HCT116 (cell line): Measurements from ENCODE around the gene SLC12A7. TPM values are rescaled to one million over a fixed set of nuclear protein-coding genes. Genes with fewer than 3 reads are reported as not detected.

Experiments
- ATAC-seq: fragments of 200-7000 bp; cut with Tn5 transposase; 2 replicates; pipeline ENCODE4 v1.9.1; 2020; ENCODE audit warnings: mild to moderate bottlenecking, moderate library complexity
- BruUV-seq: library from RNA; stranded (reverse); fragments of 400-500 nt; replicated peaks from 2 replicates; lab custom pipeline; 2021; lab: Mats Ljungman, UMichigan
- CTCF ChIA-PET: fragments of 300-600 bp; sonication (Branson Sonifier 250); formaldehyde crosslinking; loops from one replicate; lab custom pipeline; 2021; ENCODE audit warnings: antibody characterized with exemption; lab: Charles Lee
- POLR2A ChIA-PET: fragments of 300-600, 350-600 bp; sonication (Branson Sonifier 250); formaldehyde crosslinking; loops from one replicate; lab custom pipeline; 2021; ENCODE audit warnings: antibody characterized with exemption; lab: Charles Lee
- RAD21 ChIA-PET, 2 experiments: fragments of 300-600 bp; sonication (Branson Sonifier 250); formaldehyde crosslinking; loops; one replicate each; lab custom pipeline; 2023; ENCODE audit warnings: low total read pairs in 2 of 2; ENCODE audit not compliant: uncharacterized antibody in 2 of 2, unreplicated experiment in 2 of 2, low non-redundant PET in 1 of 2; lab: Charles Lee
- DNase-seq: peaks from one replicate; pipeline ENCODE4 v3.0.0-alpha.2; 2010; ENCODE audit warnings: low read depth, low spot score
- H2AFZ ChIP-seq: fragments of 200-600 bp; shearing (Covaris generic), sonication (generic); 2 replicates; pipeline ENCODE4 v1.6.1; 2017; ENCODE audit warnings: low read depth, mixed run types, mixed read lengths, antibody characterized with exemption, low read length; ENCODE audit not compliant: poor library complexity, severe bottlenecking
- H3K27ac ChIP-seq: 2 replicates; pipeline ENCODE4 v1.5.1; 2012; ENCODE audit warnings: low read depth, low read length
- H3K27me3 ChIP-seq: fragments of 200-600 bp; sonication (generic); 2 replicates; pipeline ENCODE4 v1.6.1; 2016; ENCODE audit warnings: mixed run types, low read length, mixed read lengths; ENCODE audit not compliant: insufficient read depth
- H3K36me3 ChIP-seq, 2 experiments: fragments of 200-500 bp in 1 of 2; fragments of 200-600 bp in 1 of 2; sonication (Bioruptor generic) in 1 of 2; sonication (generic) in 1 of 2; 2 replicates each; pipeline versions ENCODE4 v1.5.1 to v1.6.1; 2014 to 2016; ENCODE audit warnings: low read length in 2 of 2, inconsistent platforms in 1 of 2, mixed read lengths in 1 of 2, mixed run types in 1 of 2; ENCODE audit not compliant: insufficient read depth in 2 of 2, control insufficient read depth in 1 of 2
- H3K4me1 ChIP-seq, 2 experiments: fragments of 200-600 bp in 1 of 2; sonication (generic) in 1 of 2; 2 replicates each; pipeline versions ENCODE4 v1.5.1 to v1.6.1; 2012 to 2017; ENCODE audit warnings: low read length in 2 of 2, inconsistent platforms in 1 of 2, mild to moderate bottlenecking in 1 of 2, mixed read lengths in 1 of 2, mixed run types in 1 of 2, moderate library complexity in 1 of 2; ENCODE audit not compliant: insufficient read depth in 2 of 2, control insufficient read depth in 1 of 2
- H3K4me2 ChIP-seq: fragments of 200-600 bp; sonication (generic); 2 replicates; pipeline ENCODE4 v1.6.1; 2017; ENCODE audit warnings: mixed run types, low read length, mixed read lengths
- H3K4me3 ChIP-seq, 2 experiments: fragments of 200-600 bp in 1 of 2; sonication (generic) in 1 of 2; replicated peaks in 1 of 2; 2 replicates each; pipeline ENCODE4 v1.5.1; 2011 to 2016; ENCODE audit warnings: low read length in 2 of 2, control low read depth in 1 of 2, low read depth in 1 of 2, mild to moderate bottlenecking in 1 of 2, mixed read lengths in 1 of 2, mixed run types in 1 of 2
- H3K79me2 ChIP-seq: fragments of 200-600 bp; sonication (generic); 2 replicates; pipeline ENCODE4 v1.6.1; 2017; ENCODE audit warnings: mild to moderate bottlenecking, mixed run types, low read length, moderate library complexity, mixed read lengths; ENCODE audit not compliant: insufficient read depth
- H3K9ac ChIP-seq: fragments of 200-600 bp; sonication (generic); 2 replicates; pipeline ENCODE4 v1.6.1; 2016; ENCODE audit warnings: low read length, mixed read lengths
- H3K9me2 ChIP-seq: fragments of 200-600 bp; sonication (generic), shearing (Covaris generic); 2 replicates; pipeline ENCODE4 v1.6.1; 2017; ENCODE audit warnings: mixed run types, mild to moderate bottlenecking, moderate library complexity; ENCODE audit not compliant: insufficient read depth
- H3K9me3 ChIP-seq, 2 experiments: fragments of 200-500 bp in 1 of 2; fragments of 200-600 bp in 1 of 2; sonication (Bioruptor generic) in 1 of 2; sonication (generic) in 1 of 2; 2 replicates each; pipeline ENCODE4 v1.6.1; 2014 to 2017; ENCODE audit warnings: low read length in 2 of 2, mixed read lengths in 2 of 2, inconsistent platforms in 1 of 2, low read depth in 1 of 2, mild to moderate bottlenecking in 1 of 2, mixed run types in 1 of 2, moderate library complexity in 1 of 2; ENCODE audit not compliant: control insufficient read depth in 1 of 2, insufficient read depth in 1 of 2
- H4K20me1 ChIP-seq: fragments of 200-600 bp; sonication (generic), shearing (Covaris generic); 2 replicates; pipeline ENCODE4 v1.6.1; 2017; ENCODE audit warnings: mixed run types, mild to moderate bottlenecking, moderate library complexity; ENCODE audit not compliant: insufficient read depth
- CBX3 ChIP-seq: IDR thresholded peaks from 2 replicates; pipeline ENCODE4 v1.6.1; 2012; ENCODE audit warnings: low read depth
- CEBPB ChIP-seq: IDR thresholded peaks from 2 replicates; pipeline ENCODE4 v1.6.1; 2012; ENCODE audit warnings: low read depth
- EGR1 ChIP-seq: IDR thresholded peaks from 2 replicates; pipeline ENCODE4 v1.6.1; 2012; ENCODE audit warnings: low read depth
- ELF1 ChIP-seq: IDR thresholded peaks from 2 replicates; pipeline ENCODE4 v1.6.1; 2012; ENCODE audit warnings: low read depth, borderline replicate concordance
- EZH2 ChIP-seq: fragments of 200-600 bp; sonication (generic); IDR thresholded peaks from 2 replicates; pipeline ENCODE4 v1.6.1; 2017; ENCODE audit warnings: antibody characterized with exemption, mixed run types
- FOSL1 ChIP-seq: IDR thresholded peaks from 2 replicates; pipeline ENCODE4 v1.6.1; 2012; ENCODE audit warnings: low read depth
- JUND ChIP-seq: IDR thresholded peaks from 2 replicates; pipeline ENCODE4 v1.6.1; 2012
- POLR2A ChIP-seq: IDR thresholded peaks from 2 replicates; pipeline ENCODE4 v1.7.0; 2011; ENCODE audit warnings: borderline replicate concordance; ENCODE audit not compliant: insufficient read depth, insufficient read length; ENCODE audit errors: extremely low read depth
- POLR2AphosphoS5 ChIP-seq: IDR thresholded peaks from 2 replicates; pipeline ENCODE4 v1.6.1; 2011; ENCODE audit warnings: mild to moderate bottlenecking, low read depth, low read length, moderate library complexity
- RAD21 ChIP-seq: IDR thresholded peaks from 2 replicates; pipeline ENCODE4 v1.6.1; 2012; ENCODE audit warnings: low read depth, mild to moderate bottlenecking
- SP1 ChIP-seq: IDR thresholded peaks from 2 replicates; pipeline ENCODE4 v1.6.1; 2012; ENCODE audit warnings: low read depth
- SRF ChIP-seq: IDR thresholded peaks from 2 replicates; pipeline ENCODE4 v1.6.1; 2012; ENCODE audit warnings: low read depth
- TCF7L2 ChIP-seq: IDR thresholded peaks from 2 replicates; pipeline ENCODE4 v1.7.0; 2011; ENCODE audit warnings: borderline replicate concordance, inconsistent platforms; ENCODE audit not compliant: insufficient read depth, insufficient read length; ENCODE audit errors: extremely low read depth
- YY1 ChIP-seq: IDR thresholded peaks from 2 replicates; pipeline ENCODE4 v1.6.1; 2011; ENCODE audit warnings: low read length, low read depth, moderate library complexity, mild to moderate bottlenecking; ENCODE audit not compliant: insufficient replicate concordance; ENCODE audit errors: extremely low read depth
- ZFX ChIP-seq: fragments of 450-650 bp; IDR thresholded peaks from 2 replicates; pipeline ENCODE4 v1.6.1; 2017
- ZNF274 ChIP-seq: fragments of 200-500 bp; sonication (Bioruptor generic); IDR thresholded peaks from 2 replicates; pipeline ENCODE4 v1.6.1; 2014; ENCODE audit warnings: mild to moderate bottlenecking, low read depth, low read length, inconsistent platforms
- intact Hi-C: fragments of 100-400 bp; cut with micrococcal nuclease; formaldehyde crosslinking; loops from 2 replicates; pipeline ENCODE4 v1.10.0; 2022
- total RNA-seq: library from RNA; stranded (reverse); gene quantifications from one replicate; pipeline ENCODE4 v1.2.1, GENCODE V29; 2021; ENCODE audit not compliant: unreplicated experiment
- TF ChIP-seq, protein P1 (sequence below): IDR thresholded peaks from 2 replicates; pipeline ENCODE4 v1.6.1; 2012
- TF ChIP-seq, protein P2 (sequence below): IDR thresholded peaks from 2 replicates; pipeline ENCODE4 v1.6.1; 2011; ENCODE audit warnings: mild to moderate bottlenecking, low read length, moderate library complexity; ENCODE audit not compliant: insufficient replicate concordance; ENCODE audit errors: extremely low read depth
- TF ChIP-seq, protein P3 (sequence below): IDR thresholded peaks from 2 replicates; pipeline ENCODE4 v1.6.1; 2012

SLC12A7 gene
- total RNA-seq, 1 experiment from 2014 or later: 29.6 TPM

DNA sequence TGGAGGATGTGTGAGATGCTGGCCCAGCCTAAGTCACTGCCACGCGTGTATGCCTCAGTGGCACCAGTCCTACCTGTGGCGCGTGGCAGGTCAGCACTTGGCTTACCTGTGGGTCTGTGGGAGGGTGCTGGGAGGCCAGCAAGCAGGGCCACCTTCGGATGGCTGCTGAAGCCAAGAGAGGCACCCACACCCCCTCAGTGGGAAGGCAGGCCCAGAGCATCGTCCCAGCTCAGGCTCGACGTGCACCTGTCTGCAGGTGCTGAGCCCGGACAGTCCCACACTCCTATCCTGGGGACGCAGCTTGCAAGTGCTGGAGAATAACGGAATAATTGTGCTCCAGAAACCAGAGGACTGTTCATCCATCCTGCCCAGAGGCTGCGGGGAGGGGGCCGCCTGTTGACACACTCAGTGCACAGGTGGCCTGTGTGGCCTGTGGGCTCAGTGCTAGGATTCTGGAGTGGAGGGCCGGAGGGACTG is 79.3 kb downstream of the SLC12A7 start:
- CTCF ChIA-PET: no interaction called here
- no TSS peak for BruUV-seq

DNA sequence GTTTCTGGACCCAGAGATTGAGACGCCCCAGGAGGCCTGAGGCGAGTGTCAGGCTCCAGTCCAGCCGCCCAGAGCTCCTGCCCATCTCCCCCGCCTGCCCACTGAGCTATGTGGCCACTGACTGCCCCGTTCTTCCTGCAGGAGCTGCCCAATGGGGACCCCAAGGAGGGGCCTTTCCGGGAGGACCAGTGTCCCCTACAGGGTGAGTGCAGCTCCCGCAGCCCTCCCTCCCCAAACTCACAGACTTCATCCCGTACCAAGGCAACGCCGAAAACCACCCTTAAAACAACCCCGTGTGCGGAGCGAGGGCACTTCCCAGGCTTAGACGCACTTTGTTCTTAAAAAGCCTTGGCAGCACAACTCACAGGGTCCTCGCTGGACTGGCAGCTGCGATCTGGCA is 79.9 kb downstream of the SLC12A7 start:
- H3K9me2 ChIP-seq: no peaks in the 10 kb centered on the region
- CTCF ChIA-PET: no interaction called here
- TF ChIP-seq EGR1 (no peak), JUND (no peak), CBX3 (no peak), FOSL1 (no peak), ZNF274 (no peak), CEBPB (no peak), TCF7L2 (no peak), RAD21 (no peak), EZH2 (no peak), YY1 (no peak), ZFX (no peak), SRF (no peak), ELF1 (no peak), POLR2AphosphoS5 (no peak)
- TF ChIP-seq, protein P1, sequence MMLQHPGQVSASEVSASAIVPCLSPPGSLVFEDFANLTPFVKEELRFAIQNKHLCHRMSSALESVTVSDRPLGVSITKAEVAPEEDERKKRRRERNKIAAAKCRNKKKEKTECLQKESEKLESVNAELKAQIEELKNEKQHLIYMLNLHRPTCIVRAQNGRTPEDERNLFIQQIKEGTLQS: no peak
- TF ChIP-seq, protein P2, sequence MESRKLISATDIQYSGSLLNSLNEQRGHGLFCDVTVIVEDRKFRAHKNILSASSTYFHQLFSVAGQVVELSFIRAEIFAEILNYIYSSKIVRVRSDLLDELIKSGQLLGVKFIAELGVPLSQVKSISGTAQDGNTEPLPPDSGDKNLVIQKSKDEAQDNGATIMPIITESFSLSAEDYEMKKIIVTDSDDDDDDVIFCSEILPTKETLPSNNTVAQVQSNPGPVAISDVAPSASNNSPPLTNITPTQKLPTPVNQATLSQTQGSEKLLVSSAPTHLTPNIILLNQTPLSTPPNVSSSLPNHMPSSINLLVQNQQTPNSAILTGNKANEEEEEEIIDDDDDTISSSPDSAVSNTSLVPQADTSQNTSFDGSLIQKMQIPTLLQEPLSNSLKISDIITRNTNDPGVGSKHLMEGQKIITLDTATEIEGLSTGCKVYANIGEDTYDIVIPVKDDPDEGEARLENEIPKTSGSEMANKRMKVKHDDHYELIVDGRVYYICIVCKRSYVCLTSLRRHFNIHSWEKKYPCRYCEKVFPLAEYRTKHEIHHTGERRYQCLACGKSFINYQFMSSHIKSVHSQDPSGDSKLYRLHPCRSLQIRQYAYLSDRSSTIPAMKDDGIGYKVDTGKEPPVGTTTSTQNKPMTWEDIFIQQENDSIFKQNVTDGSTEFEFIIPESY: no peak
- TF ChIP-seq, protein P3, sequence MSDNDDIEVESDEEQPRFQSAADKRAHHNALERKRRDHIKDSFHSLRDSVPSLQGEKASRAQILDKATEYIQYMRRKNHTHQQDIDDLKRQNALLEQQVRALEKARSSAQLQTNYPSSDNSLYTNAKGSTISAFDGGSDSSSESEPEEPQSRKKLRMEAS: no peak

More for the DNA sequence above, 79.3 kb downstream of the SLC12A7 start:
- no peak overlapping the region for H3K27ac ChIP-seq
- intact Hi-C loops: no loop called here
- no peaks in the 10 kb centered on the region for H3K79me2 ChIP-seq
- no peak overlapping the region for H3K4me2 ChIP-seq
- H3K36me3 ChIP-seq: no peaks in the 10 kb centered on the region
- POLR2A ChIA-PET: no interaction called here
- H3K9me3 ChIP-seq: no peaks in the 10 kb centered on the region
- TF ChIP-seq EGR1 (no peak), POLR2AphosphoS5 (no peak), SP1 (no peak), ELF1 (no peak), POLR2A (no peak), RAD21 (no peak)
- H3K4me3 ChIP-seq: no peak overlapping the region
- DNase-seq: no peak
- no peak overlapping the region for H3K9ac ChIP-seq
- ATAC-seq: no peak
- no peaks in the 10 kb centered on the region for H3K9me2 ChIP-seq
- H3K4me1 ChIP-seq: no peaks in the 10 kb centered on the region
- RAD21 ChIA-PET: no interaction called here
- no peak overlapping the region for H2AFZ ChIP-seq
- H4K20me1 ChIP-seq: no peaks in the 10 kb centered on the region
- no peaks in the 10 kb centered on the region for H3K27me3 ChIP-seq

More for the DNA sequence above, 79.9 kb downstream of the SLC12A7 start:
- no peak overlapping the region for H3K27ac ChIP-seq
- BruUV-seq: no TSS peak
- H4K20me1 ChIP-seq: no peaks in the 10 kb centered on the region
- no peak overlapping the region for H3K9ac ChIP-seq
- intact Hi-C loops: no loop called here
- no peak overlapping the region for H2AFZ ChIP-seq
- RAD21 ChIA-PET: no interaction called here
- no peaks in the 10 kb centered on the region for H3K4me1 ChIP-seq
- H3K36me3 ChIP-seq: no peaks in the 10 kb centered on the region
- DNase-seq (no peak), ATAC-seq (no peak)
- H3K4me2 ChIP-seq: no peak overlapping the region
- H3K9me3 ChIP-seq: no peaks in the 10 kb centered on the region
- no peak overlapping the region for H3K4me3 ChIP-seq
- H3K79me2 ChIP-seq: no peaks in the 10 kb centered on the region
- POLR2A ChIA-PET: no interaction called here
- H3K27me3 ChIP-seq: no peaks in the 10 kb centered on the region
